H1 (cell line): Measurements from ENCODE around the gene IL26.

Source experiments
- CEBPB ChIP-seq: IDR thresholded peaks from 2 replicates; pipeline ENCODE4 v1.6.1; 2012; ENCODE audit warnings: low read depth, low read length
- POLR2A ChIP-seq, 2 experiments: IDR thresholded peaks; 1 replicate in 1 of 2; 2 replicates in 1 of 2; pipeline ENCODE4 v1.6.1; 2011; ENCODE audit warnings: low read depth in 2 of 2, low read length in 2 of 2, mild to moderate bottlenecking in 2 of 2; ENCODE audit errors: control extremely low read depth in 1 of 2
- POLR2AphosphoS5 ChIP-seq: IDR thresholded peaks from 2 replicates; pipeline ENCODE4 v1.6.1; 2011; ENCODE audit warnings: low read depth, low read length
- RAD21 ChIP-seq, 2 experiments: IDR thresholded peaks in 1 of 2; conservative IDR thresholded peaks in 1 of 2; 2 replicates each; pipeline ENCODE4 v1.6.1; 2011; ENCODE audit warnings: low read depth in 2 of 2, low read length in 2 of 2, improper control_type of control experiment in 1 of 2, inconsistent platforms in 1 of 2, mild to moderate bottlenecking in 1 of 2, moderate library complexity in 1 of 2
- RFX5 ChIP-seq: IDR thresholded peaks from 2 replicates; pipeline ENCODE4 v1.6.1; 2011; ENCODE audit warnings: low read depth, low read length, improper control_type of control experiment, borderline replicate concordance
- YY1 ChIP-seq: IDR thresholded peaks from 2 replicates; pipeline ENCODE4 v1.6.1; 2011; ENCODE audit warnings: low read depth, mild to moderate bottlenecking, low read length
- TF ChIP-seq, protein P1 (sequence below), 3 experiments: IDR thresholded peaks; 1 replicate in 2 of 3; 2 replicates in 1 of 3; pipeline versions ENCODE4 v1.5.1 to v1.6.1; 2011; ENCODE audit warnings: low read length in 3 of 3, mild to moderate bottlenecking in 3 of 3, inconsistent platforms in 2 of 3, low read depth in 1 of 3, moderate library complexity in 1 of 3; ENCODE audit not compliant: insufficient read depth in 1 of 3; ENCODE audit errors: control extremely low read depth in 1 of 3
- TF ChIP-seq, protein P2 (sequence below): IDR thresholded peaks from 2 replicates; pipeline ENCODE4 v1.6.1; 2012; ENCODE audit warnings: inconsistent platforms

DNA sequence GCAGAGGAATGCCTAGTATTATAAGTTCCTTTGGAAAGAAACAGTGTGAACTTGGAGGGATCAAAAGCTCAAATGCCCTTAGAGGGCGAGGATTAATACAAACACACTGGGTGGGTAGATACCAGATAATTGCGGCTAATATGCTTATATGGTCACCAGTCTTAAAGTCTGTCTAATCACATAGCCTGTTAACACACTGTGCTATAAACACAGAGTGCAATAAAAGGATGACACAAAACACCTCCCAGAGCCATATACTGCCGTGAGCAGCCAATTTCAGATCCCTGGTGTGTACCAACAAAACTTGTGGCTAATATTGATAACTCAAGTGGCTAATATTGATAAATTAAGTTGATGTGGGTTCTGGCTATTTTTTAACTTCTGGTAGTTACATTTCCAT, 1.7 kb upstream of the IL26 start:
- TF ChIP-seq, protein P1, sequence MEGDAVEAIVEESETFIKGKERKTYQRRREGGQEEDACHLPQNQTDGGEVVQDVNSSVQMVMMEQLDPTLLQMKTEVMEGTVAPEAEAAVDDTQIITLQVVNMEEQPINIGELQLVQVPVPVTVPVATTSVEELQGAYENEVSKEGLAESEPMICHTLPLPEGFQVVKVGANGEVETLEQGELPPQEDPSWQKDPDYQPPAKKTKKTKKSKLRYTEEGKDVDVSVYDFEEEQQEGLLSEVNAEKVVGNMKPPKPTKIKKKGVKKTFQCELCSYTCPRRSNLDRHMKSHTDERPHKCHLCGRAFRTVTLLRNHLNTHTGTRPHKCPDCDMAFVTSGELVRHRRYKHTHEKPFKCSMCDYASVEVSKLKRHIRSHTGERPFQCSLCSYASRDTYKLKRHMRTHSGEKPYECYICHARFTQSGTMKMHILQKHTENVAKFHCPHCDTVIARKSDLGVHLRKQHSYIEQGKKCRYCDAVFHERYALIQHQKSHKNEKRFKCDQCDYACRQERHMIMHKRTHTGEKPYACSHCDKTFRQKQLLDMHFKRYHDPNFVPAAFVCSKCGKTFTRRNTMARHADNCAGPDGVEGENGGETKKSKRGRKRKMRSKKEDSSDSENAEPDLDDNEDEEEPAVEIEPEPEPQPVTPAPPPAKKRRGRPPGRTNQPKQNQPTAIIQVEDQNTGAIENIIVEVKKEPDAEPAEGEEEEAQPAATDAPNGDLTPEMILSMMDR (IDR thresholded peaks at IDR 0.05; ENCODE audit: control extremely low read depth in 1 of 3, insufficient read depth in 1 of 3, low read depth in 1 of 3, low read length in 3 of 3): no peak
- TF ChIP-seq YY1 (no peak), RFX5 (no peak), RAD21 (IDR thresholded peaks at IDR 0.05 in 1 of 2, conservative IDR thresholded peaks at IDR 0.05 in 1 of 2; ENCODE audit: low read depth in 2 of 2, low read length in 2 of 2) (no peak), POLR2AphosphoS5 (no peak), POLR2A (IDR thresholded peaks at IDR 0.05; ENCODE audit: control extremely low read depth in 1 of 2, low read depth in 2 of 2, low read length in 2 of 2) (no peak), CEBPB (no peak)
- TF ChIP-seq, protein P2, sequence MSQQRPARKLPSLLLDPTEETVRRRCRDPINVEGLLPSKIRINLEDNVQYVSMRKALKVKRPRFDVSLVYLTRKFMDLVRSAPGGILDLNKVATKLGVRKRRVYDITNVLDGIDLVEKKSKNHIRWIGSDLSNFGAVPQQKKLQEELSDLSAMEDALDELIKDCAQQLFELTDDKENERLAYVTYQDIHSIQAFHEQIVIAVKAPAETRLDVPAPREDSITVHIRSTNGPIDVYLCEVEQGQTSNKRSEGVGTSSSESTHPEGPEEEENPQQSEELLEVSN: no peak
